CD4-positive, alpha-beta T cell treated with Interleukin-17A for 1 hour (primary cell): ENCODE results near the gene C7orf33.
"Not testable (repeated sequence)": the region's sequence is repeated elsewhere in the genome, so short reads cannot be mapped to it uniquely, and the experiment has no call there.

Source experiments
- DNase-seq: peaks from one replicate; pipeline ENCODE4 v3.0.0-alpha.2; 2020

C7orf33 gene

DNA sequence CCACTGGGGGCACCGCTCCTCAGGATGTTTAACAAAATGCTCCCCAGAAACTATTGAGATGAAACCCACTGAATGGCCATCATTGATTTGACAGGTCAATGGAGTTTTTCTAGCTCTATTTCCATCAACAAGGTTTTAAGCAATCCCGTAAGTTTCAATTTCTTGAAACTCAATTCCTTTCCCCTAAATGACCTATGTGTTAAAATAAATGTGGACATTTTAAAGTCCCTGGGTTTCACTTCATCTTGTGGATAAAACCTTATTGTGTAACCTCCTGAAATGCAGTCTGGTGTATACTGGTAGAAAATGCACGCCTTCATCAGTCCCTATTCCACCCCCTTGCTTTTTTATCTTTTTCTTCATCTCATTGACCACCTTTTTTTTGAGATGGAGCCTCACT lies 8.9 kb upstream of the C7orf33 start:
- no peak for DNase-seq

DNA sequence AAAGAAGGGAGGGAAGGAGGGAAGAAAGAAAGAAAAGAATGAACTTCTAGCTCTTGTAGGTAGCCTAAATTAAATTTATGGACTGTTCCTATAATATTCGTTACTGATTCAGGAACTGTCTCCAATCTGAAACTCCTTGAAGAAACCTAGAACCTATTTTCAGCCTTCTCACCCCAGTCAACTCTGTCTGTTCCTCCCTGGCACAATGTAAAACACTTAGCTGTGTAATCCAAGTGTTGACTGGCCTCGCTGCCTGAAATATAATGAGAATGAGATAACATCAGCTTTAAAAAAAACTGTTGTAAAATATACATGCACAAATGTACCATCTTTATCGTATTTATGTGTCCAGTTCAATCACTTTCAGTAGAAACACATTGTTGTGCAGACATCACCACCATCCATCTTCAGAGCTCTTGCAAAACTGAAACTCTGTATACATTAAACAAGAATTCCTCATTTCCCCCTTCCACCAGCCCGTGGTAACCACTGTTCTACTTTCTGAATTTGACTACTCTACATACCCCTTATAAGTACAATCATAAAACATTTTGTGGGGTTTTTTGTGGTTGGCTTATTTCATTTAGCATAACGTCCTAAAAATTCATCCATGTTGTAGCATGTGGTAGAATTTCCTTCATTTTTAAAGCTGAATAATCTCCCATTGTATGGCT lies 6.3 kb upstream of the C7orf33 start:
- DNase-seq = no peak

DNA sequence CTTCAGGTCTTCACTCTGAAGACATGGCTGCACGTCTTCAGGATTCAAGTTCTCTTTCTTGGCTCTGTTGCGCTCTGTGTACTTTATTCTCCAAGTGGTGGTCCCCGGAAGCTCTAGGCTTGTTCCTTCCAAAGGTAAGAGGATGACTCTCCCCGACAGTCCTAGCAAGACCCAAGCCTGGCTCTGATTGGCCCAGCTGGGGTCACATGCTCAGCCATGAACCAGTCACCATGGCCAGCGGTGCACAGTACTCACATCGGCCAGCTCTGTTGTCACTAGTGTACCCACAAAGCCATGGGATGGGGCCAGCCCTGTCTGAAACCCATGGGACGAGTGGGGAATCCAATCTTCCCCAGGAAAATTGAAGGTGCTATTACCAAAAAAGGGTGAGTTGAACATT lies 5.2 kb upstream of the C7orf33 start:
- no peak for DNase-seq

DNA sequence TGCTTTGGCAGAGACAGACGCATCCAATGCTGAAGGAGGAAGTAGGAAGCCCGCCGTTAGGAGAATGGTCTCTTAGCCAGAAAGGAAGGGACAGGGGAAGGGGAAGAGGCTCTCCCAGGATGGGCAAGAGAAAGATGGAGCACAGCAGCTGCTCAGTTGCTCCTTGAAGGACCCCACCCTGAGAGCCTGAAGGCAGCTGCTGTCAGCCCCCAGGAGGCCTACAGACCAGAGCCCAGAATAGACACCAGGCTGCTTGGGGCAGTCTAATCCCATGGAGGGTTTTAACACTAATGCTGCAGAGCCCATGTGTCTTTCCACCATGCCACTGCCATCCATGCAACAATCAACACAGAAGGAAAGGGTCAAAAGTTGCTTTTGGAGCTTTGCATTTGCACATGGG lies 3.5 kb upstream of the C7orf33 start:
- no peak for DNase-seq

- no peak for DNase-seq
Observed at GRCh38 chr7:148588168-148588567, 2.4 kb upstream of the C7orf33 start.

- DNase-seq = no peak
Observed at GRCh38 chr7:148588670-148589131, 1.9 kb upstream of the C7orf33 start.

GRCh38 chr7:148589640-148590039 lies 926 bp upstream of the C7orf33 start:
- no peak for DNase-seq

DNA sequence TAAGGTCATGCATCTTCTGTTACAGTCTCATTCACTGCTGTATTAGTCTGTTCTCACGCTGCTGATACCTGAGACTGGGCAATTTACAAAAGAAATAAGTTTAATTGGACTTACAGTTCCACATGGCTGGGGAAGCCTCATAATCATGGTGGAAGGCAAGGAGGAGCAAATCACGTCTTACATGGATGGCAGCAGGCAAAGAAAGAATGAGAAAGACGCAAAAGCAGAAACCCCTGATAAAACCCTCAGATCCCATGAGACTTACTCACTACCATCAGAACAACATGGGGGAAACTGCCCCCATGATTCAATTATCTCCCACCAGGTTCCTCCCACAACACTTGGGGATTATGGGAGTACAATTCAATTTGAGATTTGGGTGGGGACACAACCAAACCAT lies 5.8 kb downstream of the C7orf33 start:
- DNase-seq = not testable (repeated sequence)

GRCh38 chr7:148598351-148598750 lies 7.8 kb downstream of the C7orf33 start:
- DNase-seq = no peak

DNA sequence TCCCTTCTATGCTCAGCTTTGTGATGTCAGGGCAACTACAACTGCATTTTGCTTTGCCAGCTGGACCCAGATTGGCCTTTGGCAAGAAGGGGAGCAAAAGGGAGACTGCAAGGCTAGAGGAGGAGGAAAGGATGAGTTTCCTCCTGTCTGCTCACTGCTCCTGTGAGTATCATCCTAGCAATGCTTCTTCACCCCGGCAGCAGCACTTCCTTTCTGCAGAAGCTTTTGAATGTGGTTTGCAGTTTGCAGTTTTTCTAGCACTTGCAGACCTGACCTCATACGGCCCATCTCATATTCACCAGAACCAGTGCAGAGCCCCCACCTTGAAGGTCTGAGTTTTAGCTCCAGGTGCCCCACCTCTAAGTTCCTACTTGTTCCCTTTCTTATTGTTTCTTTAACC lies 14.8 kb downstream of the C7orf33 start:
- DNase-seq = no peak

DNA sequence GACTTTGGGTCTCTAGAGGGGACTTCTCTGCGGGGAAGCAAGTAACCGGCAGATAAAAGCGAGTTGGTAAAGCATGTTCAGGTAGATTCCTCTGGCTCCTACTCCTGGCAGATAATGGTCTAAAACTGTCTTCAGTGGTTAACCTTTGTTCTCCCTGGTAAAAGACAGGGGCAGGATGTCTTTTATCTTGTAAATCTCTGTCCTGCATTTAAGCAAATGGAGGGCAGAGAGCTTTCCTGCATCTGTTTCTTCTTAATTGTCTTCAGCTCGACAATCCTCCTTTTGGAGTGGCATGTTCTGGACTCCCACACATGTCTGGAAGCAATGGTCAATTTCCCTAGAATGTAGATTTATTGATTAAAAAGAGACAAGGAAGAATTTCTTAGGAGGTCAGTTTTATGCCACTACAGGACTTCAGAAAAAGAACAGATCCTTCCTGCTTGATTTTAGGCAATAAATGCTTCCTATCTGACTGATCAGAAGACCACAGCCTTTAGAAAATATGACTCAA lies 16.6 kb downstream of the C7orf33 start:
- DNase-seq = no peak

DNA sequence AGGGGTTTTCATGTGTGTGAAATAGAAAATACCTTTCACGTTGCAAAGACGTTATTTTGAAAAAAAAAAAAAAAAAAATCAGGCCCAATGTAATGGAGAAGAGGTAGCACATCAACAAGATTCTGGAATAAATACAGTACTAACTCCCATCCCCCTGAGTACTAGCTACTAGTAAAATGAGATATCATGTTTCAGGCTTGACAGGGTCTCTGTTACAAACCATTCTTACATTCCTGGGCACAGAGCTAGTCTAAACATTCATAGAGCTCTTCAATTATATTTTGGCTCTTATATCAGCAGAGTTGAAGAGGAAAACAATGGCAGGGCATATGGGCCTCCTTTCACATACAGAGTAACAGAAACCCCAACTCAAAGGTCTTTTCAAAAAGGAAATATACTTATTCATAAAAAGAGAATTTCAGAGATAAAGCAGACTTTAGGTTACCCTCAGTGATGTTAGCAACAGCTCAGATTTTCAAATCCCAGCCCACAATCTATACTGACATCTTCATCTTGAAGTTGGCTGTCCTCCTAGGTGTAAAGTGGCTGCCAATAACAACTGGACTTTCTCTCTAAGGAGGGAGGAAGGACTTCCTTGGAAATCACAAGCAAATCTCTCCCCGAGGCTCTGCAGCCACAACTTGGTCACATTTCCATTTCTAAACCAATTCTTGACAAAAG lies 18.6 kb downstream of the C7orf33 start:
- DNase-seq = no peak

DNA sequence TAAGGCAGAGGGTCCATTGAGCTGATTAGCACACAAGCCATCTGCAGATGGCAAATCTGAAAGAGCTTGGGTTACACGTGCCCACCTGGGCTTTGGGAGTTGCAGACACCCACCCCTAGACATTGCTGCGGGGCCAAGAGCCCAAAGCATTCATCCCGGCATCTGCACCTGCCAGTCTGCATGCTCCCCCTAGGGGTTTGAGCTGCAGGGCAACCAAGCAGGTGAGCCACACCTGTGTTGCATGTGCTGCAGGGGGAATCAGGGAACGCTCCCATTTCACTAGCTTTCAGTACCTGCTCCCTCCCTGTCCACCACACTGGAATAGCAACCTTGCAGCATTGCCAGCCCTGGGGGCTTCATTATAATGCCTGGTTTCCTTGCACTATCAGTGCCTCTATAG lies 21.1 kb downstream of the C7orf33 start:
- no peak for DNase-seq

DNA sequence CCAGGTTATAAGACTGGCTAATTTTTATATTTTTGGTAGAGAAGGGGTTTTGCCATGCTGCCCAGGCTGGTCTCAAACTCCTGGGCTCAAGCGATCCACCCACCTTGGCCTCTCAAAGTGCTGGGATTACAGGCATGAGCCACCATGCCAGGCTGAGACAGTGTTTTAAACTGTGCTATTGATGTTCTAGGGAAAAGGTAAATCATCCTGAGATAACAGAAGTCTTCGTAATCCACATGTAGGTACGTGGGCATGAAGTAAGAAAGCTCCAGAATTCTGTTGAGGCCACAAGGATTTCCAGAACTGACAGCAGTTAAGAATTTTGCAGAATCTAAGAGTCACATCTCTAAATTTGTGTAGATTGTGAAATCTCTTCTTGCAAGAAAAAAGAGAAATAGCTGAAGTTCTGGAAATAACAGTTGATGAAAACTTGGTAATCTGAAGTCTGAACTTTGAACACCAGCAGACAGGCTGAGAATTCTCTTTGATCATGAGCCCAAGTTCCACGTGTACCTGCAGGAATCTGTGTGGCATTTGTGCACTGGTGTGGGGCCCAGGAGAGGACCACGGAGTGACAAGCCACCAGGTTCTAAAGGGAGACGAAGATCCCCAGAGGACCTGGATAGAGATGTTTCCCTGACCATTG lies 24.6 kb downstream of the C7orf33 start:
- no peak for DNase-seq

DNA sequence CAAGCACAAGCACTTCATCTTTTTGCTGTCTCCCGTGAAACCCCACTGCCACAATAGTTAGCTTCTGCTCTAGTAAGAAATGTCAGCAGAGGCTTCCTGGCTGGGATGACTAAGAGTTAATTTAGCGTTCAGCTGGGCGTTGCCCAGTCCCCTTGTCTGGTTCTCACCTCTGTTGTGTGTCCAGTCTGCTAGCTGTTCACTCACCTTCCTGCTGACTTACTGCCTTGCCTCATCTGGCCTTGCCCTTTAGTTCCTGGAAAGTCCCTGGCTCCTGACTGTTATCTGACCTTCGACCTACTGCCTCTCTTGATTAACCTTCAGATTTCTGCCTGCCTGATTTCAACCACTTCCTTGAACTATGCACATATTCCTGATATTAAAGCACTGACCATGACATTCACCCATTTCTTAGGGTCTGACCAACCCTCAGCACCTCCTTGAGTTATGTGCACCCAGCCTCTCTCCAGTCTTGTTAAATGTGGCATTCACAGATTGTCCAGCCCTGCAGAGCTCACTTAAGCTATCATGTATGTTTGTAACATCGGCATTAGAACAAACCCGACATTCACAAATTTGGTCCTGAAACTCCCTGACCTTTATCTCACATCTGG lies 30.3 kb downstream of the C7orf33 start:
- no peak for DNase-seq

GRCh38 chr7:148621563-148621962 lies 31.0 kb downstream of the C7orf33 start:
- no peak for DNase-seq

DNA sequence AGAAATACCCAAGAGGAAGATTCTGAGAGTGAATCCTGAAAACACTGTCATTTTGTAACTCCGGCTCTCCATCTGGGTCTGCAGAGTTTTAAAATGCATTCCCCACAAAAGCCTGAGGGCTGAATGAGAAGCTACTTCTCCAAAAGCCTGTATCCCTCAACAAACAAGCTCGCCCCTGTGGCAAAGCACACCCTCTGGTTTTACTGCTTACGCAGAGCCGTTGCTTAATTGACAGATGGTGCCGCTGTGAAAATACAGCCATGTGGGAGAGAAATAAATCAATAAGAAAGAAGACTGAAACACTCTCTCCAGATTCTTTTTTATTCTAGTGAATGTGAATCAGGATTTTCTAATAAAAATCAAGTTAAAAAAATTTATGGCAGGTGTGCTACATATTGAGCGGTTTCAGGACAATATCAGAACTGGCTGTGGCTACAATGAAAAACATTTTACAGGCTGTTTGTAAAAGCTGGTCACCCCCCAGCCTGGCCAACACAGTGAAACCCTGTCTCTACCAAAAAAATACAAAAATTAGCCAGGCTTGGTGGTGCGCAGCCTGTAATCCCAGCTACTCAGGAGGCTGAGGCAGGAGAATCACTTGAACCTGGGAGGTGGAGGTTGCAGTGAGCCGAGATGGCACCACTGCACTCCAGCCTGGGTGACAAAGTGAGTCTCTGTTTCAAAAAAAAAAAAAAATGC lies 32.5 kb downstream of the C7orf33 start:
- no peak for DNase-seq

DNA sequence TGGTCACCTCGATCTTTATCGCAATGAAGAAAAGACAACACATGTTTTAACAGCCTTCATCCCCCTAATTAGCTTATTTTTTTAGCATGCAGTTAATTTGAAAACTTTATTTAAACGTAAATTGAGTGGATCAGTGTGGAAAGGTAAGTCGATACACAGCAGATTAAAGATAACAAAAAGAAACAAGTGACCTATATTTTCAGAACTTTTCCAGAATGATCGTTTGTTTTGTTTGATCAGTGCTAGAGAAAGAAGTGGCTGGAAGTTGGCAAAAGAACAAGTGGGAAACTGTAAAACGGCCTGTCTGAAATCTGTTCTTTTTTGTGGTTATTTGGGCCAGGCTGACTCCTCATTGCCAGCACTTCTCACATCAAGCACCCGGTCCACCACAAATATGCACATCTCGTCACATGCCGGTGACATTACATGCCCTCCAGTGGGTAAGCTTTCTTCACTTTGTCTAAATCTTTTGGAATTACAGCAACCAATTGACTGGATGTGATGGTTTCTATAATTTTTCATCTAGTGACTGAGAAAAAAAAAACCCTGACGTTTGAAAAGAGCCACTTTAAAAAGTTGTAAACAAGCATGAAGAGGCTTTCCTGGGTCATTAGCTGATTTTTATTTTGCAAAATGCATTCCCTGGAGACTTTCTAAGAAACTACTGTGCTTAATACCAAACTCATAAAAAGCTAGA lies 33.2 kb downstream of the C7orf33 start:
- no peak for DNase-seq

DNA sequence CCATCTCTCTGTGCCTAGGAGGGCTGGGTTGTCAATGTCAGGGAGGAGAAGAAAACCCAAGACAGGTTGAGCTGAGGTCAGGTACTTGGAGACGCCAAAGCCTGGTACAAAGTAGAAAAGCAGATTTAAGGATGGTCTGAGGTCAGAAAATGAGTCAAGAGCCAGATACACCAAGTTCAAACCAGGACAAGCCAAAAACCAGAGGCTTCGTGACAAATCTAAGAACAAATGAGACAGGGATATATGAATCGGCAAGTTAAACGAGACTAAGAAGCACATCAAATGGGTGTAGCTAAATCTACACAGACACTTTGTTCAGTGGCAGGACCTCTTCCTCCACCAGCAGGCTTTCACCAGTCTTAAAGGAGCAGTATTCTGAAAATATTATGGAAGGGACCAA lies 34.2 kb downstream of the C7orf33 start:
- no peak for DNase-seq

DNA sequence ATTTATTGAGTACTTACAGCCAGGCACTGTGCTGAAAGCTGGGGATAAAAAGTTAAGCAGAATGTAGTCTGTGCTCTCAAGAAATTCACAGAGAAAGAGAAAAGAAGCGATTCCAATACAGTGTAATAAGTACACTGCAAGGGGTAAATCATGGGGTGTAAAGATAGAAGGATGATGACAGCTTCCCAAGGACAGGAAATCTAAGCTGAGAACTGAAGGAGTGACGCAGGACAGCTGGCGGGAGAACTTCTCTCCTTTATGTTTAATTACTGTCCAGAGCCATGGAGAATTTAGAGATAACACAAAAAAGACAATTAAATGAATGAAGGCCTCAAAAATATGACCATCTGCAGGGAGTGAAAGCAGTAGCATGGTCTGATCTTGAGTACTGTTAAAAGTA lies 34.8 kb downstream of the C7orf33 start:
- DNase-seq = no peak

DNA sequence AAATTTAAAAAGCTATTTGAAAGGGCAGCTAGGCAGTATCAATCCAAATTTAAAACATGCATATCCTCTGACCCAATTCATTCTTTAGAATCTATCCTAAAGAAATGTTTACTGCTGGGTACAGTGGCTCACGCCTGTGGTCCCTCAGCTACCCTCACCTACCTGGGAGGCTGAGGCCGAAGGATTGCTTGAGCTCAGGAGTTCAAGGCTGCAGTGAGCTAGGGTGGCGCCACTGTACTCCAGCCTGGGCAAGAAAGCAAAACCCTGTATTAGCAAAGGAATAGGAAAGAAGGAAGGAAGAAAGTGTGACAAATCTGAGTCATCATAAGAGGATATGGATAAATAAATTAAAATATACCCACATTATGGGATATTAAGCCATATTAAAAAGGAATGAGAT lies 36.3 kb downstream of the C7orf33 start:
- no peak for DNase-seq

DNA sequence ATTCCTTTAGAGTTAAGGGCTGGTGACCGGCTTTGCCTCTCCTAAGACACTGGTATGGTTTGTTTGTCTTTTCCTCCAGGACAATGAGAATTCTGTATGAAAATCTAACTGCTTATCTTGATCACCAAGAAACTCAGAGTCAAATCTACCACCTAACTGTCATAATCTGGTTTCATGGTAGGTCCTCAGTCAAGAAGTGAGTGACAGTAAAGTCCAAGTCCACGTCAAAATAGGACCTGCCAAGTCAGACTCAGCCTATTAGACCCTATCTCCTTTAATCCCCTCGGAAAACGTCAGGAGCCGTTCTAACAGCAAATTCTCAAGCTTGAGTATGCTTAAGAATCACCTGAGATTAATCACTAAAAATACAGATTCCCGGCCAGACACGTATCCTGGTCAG lies 37.4 kb downstream of the C7orf33 start:
- DNase-seq = no peak
